NCI-H446 treated with DMSO at 0.1 percent for 48 hours (cell line): ENCODE measurements around the gene CTDSP2.

Experiments used
- DNase-seq: peaks from one replicate; lab custom pipeline; 2025; lab: John Stamatoyannopoulos, UW

CTDSP2 gene

GRCh38 chr12:57815177-57816000 is 31.1 kb downstream of the CTDSP2 start:
- DNase-seq, result no peak

- no peak for DNase-seq
These were observed 32.4 kb downstream of the CTDSP2 start for GRCh38 chr12:57813971-57814772.

- no peak for DNase-seq
These were observed 33.2 kb downstream of the CTDSP2 start for GRCh38 chr12:57813111-57813970.

- DNase-seq, result no peak
These were observed 35.3 kb downstream of the CTDSP2 start for GRCh38 chr12:57811028-57811755.

- no peak for DNase-seq
These were observed 36.1 kb downstream of the CTDSP2 start for GRCh38 chr12:57810450-57810849.

- DNase-seq, result no peak
These were observed 37.1 kb downstream of the CTDSP2 start for GRCh38 chr12:57809425-57809824.

- DNase-seq, result no peak
These were observed 38.2 kb downstream of the CTDSP2 start for GRCh38 chr12:57808351-57808750.

GRCh38 chr12:57807285-57807684 is 39.2 kb downstream of the CTDSP2 start:
- DNase-seq, result no peak

GRCh38 chr12:57806677-57807076 is 39.9 kb downstream of the CTDSP2 start:
- no peak for DNase-seq

- peak; percentile 50 for DNase-seq
These were observed 43.1 kb downstream of the CTDSP2 start for GRCh38 chr12:57803319-57803893.

GRCh38 chr12:57802607-57803006 is 43.9 kb downstream of the CTDSP2 start:
- DNase-seq, result no peak

GRCh38 chr12:57800965-57801364 is 45.6 kb downstream of the CTDSP2 start:
- DNase-seq, result no peak

GRCh38 chr12:57797933-57798332 is 48.6 kb downstream of the CTDSP2 start:
- no peak for DNase-seq

GRCh38 chr12:57796996-57797395 is 49.5 kb downstream of the CTDSP2 start:
- no peak for DNase-seq

- no peak for DNase-seq
These were observed 51.2 kb downstream of the CTDSP2 start for GRCh38 chr12:57795354-57795753.

- DNase-seq, result no peak
These were observed 52.6 kb downstream of the CTDSP2 start for GRCh38 chr12:57793920-57794319.

- no peak for DNase-seq
These were observed 62.7 kb downstream of the CTDSP2 start for GRCh38 chr12:57783861-57784260.

GRCh38 chr12:57783466-57783801 is 63.1 kb downstream of the CTDSP2 start:
- DNase-seq, result no peak

- DNase-seq, result peak; percentile 77
These were observed 63.7 kb downstream of the CTDSP2 start, which contains the start of gene TSFM for GRCh38 chr12:57782608-57783465. Gene TSFM, plus strand, starts transcription at chr12:57782787. Its CDS starts 15 bp downstream, at chr12:57782802.

GRCh38 chr12:57782243-57782607 is 64.3 kb downstream of the CTDSP2 start:
- no peak for DNase-seq
